Epithelial cell of esophagus (primary cell): ENCODE measurements around the gene COL9A1.

Experiments
- DNase-seq: peaks from one replicate; pipeline ENCODE4 v3.0.0; 2010; ENCODE audit warnings: low read depth
- H3K4me3 ChIP-seq: 2 replicates; pipeline ENCODE4 v1.5.1; 2011; ENCODE audit warnings: mild to moderate bottlenecking, low read length, control low read depth
- TF ChIP-seq, protein P1 (sequence below): IDR thresholded peaks from 2 replicates; pipeline ENCODE4 v1.5.1; 2011; ENCODE audit warnings: low read depth, mild to moderate bottlenecking, low read length, control low read depth, inconsistent platforms; ENCODE audit not compliant: insufficient read depth; ENCODE audit errors: missing control alignments

COL9A1 gene

DNA sequence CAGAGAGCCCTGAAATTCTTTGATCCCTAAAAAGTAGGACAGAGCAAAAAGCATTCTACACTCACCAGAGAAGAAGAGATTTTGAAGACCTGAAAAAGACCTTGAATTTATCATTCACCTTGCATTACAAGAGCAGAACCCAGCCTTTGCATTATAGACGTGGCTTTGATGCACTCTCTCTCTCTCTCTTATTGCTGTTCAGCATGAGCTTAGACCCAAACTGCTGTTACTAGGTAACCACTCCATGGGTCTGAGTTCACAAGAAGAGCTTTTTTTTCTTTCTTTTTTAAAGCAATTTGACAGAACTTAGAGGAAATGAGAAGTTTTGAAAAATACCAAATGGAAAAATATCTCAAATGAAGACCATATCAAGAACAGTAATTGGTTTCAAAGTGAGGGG, 44.4 kb downstream of the COL9A1 start:
- no peak for DNase-seq
- TF ChIP-seq, protein P1, sequence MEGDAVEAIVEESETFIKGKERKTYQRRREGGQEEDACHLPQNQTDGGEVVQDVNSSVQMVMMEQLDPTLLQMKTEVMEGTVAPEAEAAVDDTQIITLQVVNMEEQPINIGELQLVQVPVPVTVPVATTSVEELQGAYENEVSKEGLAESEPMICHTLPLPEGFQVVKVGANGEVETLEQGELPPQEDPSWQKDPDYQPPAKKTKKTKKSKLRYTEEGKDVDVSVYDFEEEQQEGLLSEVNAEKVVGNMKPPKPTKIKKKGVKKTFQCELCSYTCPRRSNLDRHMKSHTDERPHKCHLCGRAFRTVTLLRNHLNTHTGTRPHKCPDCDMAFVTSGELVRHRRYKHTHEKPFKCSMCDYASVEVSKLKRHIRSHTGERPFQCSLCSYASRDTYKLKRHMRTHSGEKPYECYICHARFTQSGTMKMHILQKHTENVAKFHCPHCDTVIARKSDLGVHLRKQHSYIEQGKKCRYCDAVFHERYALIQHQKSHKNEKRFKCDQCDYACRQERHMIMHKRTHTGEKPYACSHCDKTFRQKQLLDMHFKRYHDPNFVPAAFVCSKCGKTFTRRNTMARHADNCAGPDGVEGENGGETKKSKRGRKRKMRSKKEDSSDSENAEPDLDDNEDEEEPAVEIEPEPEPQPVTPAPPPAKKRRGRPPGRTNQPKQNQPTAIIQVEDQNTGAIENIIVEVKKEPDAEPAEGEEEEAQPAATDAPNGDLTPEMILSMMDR, result no peak
- no peak overlapping the region for H3K4me3 ChIP-seq

DNA sequence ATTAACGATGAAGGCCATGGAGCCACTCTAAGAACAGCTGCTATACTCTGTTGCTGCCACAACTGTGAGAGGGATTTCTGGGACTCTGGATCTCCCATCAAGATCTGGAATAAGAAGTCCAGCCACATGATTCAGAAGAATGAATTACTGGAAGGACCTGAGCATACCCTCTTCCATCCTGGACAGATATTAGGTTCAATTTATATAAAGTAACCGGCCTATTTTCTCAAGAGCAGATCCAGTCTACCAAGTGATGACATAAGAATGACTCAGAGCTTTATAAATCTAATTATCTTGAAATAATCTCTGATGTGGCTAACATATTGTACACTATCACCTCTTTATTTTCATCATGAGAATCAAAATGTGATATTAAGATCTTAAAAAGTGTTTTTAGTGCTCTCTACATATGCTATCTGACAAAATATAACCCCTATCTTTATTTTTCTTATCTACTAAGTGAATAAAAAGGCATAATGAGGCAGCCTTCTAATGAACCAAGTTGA, 45.1 kb downstream of the COL9A1 start:
- DNase-seq, result peak; percentile 8
- no peak overlapping the region for H3K4me3 ChIP-seq
- TF ChIP-seq, protein P1, result no peak

DNA sequence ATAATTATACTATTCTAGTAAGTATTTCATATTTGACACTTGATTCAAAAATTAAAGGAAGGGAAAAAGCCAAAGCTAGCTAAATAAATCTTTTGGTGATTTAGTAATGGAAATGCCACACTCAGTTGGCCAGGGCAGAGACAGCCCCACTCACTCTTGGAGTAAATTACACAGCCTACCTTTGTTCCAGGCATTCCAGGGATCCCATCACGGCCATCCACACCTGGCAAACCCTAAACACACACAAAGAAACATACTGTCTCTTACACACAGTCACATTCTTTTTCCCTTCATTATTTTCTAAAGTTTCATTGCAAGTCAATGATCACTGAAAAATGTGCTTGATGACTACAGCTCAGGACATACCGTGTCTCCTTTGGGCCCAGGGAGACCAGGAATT, 48.1 kb downstream of the COL9A1 start:
- DNase-seq, result no peak
- H3K4me3 ChIP-seq, result no peak overlapping the region
- TF ChIP-seq, protein P1, result no peak

DNA sequence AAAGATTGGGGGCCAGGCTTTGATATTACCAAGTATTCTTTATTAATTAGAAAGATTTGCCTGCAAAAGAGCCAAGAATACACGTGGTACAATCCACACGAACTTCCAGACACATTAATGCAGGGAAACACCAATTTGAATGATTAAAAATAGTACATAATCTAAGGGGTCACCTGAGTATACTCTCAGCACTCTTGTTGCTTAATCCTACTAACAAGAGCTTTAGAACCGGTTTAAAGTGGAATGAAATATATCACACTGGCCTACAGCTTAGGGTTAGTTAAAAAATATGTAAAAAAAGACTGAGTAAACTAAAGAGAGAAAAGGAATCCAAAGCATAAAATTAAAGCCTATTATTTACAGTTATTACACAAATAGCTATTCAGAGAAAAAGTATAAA, 49.0 kb downstream of the COL9A1 start:
- H3K4me3 ChIP-seq, result no peak overlapping the region
- TF ChIP-seq, protein P1, result no peak
- DNase-seq, result no peak

DNA sequence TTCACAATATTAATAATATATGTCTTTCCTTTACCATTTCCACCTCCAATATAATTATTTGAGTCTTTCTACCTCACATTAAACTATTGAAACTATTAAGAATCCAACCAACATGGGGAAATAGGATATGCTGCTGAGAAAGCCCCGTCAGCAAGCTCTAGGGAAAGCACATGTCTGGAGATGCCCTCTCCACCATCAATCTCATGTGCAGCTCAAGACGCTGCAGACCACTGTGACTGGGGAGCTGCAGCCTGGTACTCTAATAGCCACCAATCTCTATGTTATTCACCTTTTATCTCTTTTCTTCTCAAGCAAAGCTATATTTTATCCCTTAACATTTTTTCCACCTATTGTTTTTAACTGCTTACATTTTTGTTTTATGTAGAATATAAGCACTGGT, 50.3 kb downstream of the COL9A1 start:
- no peak for DNase-seq
- TF ChIP-seq, protein P1, result no peak
- no peak overlapping the region for H3K4me3 ChIP-seq

DNA sequence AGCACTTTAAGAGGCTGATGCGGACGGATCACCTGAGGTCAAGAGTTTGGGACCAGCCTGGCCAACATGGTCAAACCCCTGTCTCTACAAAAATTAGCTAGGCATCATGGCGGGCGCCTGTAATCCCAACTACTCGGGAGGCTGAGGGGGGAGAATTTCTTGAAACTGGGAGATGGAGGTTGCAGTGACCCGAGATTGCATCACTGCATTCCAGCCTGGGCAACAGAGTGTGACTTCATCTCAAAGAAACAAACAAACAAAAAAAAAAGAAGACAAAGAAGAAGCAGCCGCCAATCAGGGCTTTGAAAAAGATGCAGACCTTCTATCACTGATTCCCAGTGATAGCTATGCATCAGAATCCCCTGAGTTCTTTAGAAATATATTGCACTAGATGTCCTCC, 56.8 kb downstream of the COL9A1 start:
- TF ChIP-seq, protein P1, result no peak
- no peak overlapping the region for H3K4me3 ChIP-seq
- DNase-seq, result no peak

DNA sequence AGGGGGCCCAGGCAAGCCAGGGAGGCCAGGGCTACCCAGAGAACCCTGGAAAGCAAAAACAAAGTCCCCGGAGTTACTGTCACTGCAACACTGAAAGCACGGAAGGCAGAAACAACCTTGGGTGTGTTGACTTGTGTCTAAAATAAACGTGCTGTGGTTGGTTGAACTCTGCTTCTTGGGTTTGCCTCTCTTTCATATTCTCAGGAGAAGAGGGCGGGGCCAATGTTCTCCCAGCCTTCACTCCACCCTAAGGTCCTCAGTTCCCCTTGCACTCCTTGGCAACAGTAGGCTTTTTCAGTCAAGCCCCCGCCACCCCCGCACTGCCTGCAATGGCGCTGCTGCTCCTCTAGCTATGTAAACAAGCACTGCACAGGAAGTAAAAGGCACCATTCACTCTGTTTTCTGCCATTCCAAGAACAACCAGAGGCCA, 60.9 kb downstream of the COL9A1 start:
- TF ChIP-seq, protein P1, result no peak
- no peak overlapping the region for H3K4me3 ChIP-seq

More for the DNA sequence above, 60.9 kb downstream of the COL9A1 start:
- DNase-seq, result no peak
